COLO829 (cell line): ENCODE results near the gene ASB2.

Source experiments
- DNase-seq: peaks from one replicate; pipeline ENCODE4 v3.0.0; 2012; ENCODE audit warnings: low spot score

The ASB2 gene

DNA sequence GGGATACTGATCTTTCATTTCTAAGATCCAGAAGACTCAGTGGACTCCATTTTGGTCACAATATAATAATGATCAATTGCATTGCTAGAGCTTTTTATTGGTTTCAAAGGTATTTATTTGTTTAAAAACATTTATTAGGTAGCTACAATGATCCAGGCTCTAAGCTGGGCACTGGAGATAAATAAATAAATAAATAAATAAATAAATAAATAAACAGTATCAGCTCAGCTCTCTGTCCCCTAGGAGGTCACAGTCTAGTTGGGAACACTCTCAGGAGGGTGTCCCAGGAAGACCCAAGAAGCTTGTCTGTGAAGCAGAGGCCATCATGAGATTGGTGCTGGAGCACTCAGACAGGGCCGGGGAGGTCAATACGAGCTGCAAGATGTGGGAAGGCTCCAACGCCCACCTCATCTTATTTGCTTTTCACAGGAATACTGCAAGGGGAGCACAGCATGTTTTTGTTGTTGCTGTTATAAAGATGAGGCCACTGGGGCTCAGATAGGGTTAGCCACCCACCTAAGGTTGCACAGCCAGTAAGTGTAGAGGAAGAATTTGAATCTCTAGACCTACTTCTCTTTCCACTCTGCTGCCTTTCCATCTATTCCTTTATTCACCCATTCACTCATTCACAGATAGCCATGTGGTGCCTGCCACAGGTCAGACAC, 15.5 kb downstream of the ASB2 start:
- no peak for DNase-seq

- DNase-seq, result peak; percentile 9
Observed at GRCh38 chr14:93960108-93960475, 16.3 kb downstream of the ASB2 start.

DNA sequence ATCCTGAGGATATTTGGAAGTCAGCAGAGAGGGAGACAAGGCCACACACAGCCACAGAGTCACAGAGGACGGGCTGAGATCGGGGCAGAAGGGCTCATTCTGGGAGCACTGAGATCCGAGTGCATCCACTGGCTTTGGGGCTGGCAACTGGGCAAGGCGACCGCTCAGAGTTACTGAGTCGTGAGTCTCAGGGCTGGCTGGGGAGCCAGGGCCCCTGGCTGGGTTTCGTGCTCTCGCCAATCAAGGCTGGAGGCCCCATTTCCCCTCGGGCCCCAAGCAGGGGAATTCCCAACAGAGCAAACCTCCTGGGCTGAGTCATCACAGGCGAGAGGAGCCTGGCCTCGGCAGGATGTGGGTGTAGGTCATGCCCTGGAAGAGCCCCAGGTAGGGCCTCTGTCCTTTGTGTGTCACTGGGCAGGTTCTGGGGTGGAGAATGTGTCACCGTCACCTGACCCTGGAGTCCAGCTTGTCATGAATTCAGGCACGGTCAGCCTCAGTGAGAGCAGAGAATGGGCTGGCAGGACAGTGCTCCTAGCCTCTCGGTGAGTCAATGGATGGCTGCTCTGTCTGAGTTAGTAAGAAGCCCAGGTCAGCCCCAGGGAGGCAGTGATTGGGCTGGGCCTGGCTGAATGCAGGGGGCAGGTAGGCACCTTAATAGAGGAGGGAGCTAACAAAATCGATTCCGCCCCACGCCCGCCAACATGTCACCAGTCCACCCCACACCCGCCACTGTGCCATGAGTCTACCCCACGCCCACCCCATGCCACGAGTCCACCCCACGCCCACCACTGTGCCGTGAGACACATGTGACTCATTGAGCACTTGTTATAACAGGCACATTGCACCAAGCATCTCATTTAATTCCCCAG, 16.9 kb downstream of the ASB2 start:
- peak; percentile 91 for DNase-seq

- no peak for DNase-seq
Observed at GRCh38 chr14:93958567-93959238, 17.7 kb downstream of the ASB2 start.

DNA sequence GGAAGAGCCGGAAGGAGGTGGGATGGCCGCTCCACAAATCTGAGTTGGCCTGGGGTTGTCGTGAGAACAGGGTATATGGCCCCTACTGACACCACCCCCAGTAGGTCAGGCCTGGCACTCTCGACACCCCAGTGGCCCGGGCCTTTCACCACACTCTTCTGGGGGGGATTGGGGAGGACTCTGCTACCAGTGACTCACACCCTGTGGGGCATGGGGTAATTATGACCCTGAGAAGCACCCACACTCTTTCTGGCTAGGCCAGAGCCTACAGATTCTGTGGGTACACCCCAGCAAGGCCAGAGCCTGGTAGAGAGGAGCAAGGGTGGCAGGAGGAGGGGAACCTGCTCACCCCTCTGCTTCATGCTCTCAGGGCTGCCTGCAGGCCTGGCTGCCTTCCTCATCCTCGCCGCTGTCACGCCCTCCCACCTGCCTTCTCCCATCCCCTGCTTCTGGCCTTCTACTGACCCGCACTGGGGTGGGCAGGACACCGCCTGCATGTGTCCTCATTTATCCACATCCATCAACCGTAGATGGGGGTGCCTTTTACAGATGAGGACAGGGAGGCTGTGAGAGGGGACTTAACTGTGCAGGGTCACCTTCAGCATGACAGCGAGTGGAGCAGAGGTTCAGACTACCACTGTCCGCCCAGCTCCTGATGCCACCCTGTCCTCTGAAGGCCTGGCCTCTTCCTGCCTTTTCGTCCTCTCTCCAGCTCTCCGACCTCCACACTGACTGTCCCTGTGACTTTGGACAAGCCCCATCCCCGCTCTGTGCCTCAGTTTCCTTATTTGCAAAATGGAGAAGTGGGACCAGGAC, 18.4 kb downstream of the ASB2 start:
- no peak for DNase-seq

DNA sequence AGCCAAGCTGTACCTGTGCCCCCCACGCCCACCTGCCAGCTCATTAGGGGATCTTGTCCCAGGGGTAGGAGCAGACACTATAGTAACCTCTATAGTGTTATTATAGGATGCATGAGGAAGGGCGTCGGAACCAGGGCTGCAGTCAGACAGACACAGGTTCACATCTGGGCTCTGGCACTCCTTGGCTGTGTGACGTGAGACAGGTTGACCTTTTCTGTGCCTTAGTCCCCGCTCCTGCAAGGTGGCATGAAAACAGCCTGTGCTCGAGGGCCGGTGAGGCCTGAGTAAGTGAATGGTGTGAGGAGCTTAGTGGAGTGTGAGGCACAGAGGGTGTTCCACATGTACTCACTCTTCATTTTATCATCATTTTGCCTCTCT, 19.0 kb downstream of the ASB2 start:
- no peak for DNase-seq

DNA sequence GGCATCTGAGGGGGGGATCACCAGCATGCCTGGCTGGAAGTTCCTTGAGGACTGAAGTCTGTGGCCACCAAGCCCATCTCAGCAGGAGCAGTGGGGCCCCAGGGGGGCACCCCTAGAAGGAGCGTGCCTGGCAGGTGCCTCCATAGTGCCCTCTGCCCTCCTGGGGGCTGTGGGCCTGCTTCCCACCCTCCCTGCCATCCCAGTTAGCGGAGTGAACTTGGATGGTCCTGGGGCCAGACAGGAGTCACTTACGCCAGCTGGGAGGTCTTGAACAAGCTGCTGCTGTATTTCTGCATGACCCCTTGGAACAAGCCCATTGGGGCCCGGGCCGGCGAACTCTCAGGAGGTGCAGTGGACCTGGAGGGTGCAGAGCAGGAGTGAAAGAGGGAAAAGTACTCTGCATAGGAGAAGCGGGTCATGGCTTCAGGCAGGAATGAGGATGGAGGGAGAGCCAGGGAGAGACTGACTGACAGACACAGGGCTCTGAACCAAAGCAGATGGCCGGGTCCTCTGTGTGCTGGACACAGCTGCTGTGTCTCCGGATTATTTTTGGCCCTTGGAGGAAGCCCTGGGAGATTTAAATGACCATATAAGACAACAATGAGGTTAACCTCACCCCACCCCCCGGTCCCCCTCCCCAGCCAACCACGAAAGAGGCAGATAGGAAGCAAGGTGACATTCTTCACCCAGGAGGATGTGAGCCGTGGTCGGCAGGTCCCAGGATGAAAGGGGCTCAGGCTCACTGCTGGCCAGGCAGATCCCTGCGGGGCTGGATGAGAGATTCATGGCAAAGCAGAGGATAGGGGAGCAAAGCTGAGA, 19.6 kb downstream of the ASB2 start:
- DNase-seq, result no peak

- DNase-seq, result no peak
Observed at GRCh38 chr14:93955850-93956481, 20.4 kb downstream of the ASB2 start.

DNA sequence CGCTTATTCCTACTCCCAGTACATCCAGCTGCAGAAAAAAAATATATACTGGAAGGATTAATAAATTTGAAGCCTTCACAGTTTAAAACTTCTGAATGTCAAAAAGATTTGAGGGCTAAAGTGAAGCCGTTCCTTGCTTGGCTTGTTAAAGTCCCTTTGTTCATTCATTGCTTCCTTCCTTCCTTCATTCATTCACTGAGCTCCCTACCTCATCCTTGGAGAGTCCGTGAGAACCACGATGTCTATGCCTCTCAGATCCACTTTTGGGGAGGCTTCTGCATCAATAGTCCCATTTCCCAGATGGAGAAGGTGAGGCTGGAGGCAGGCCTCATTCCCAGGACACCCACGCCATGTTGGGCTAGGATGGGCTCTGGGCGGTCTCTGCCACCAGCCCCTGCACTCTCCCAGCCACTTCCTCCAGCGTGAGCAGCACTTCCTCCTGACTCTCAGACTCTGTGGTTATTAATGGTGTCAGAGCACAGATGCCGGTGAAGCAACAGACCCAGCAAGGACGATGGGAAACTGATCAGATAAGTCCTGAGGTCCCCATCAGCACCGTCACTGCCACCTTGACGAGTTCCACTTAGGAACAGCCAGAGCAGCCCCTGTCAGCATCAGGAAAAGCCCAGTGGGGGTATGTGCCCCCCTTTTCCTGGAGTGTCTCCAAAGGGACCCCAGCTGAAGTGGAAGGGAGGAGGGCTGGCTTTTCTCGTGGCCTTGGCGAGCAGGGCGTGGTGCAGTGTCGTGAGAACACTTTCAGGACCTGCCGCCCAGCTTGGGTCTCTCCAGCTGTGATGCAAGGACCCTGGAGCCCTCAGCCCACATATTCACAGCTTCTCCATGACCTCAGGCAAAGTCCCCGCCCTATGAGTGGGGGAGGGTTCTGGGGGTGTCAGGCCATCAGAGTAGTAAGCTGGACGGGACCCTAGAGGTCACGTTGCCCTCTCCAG, 21.2 kb downstream of the ASB2 start:
- DNase-seq, result no peak

DNA sequence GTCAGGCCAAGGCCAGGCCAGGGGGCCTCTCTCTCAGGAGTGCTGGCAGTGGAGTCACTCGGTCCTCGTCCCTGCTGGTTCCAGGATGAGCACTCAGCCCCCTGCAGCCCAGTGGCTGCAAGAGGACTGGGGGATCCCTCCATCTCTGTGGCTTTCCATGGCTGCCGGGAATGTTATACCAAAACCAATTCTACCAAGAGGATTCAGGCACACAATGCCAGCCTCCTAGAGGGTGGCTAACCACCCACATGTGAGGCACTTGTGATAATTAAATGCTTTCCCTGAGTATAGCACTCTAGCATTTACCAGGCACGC, 21.9 kb downstream of the ASB2 start:
- no peak for DNase-seq

GRCh38 chr14:93953739-93954515, 22.4 kb downstream of the ASB2 start:
- DNase-seq, result no peak

GRCh38 chr14:93953263-93953662, 23.1 kb downstream of the ASB2 start:
- no peak for DNase-seq

- no peak for DNase-seq
Observed at GRCh38 chr14:93952829-93953228, 23.5 kb downstream of the ASB2 start.

- DNase-seq, result no peak
Observed at GRCh38 chr14:93951635-93952540, 24.5 kb downstream of the ASB2 start.

GRCh38 chr14:93950948-93951634, 25.3 kb downstream of the ASB2 start:
- no peak for DNase-seq

GRCh38 chr14:93949511-93950075, 26.8 kb downstream of the ASB2 start:
- no peak for DNase-seq

GRCh38 chr14:93947282-93947681, 29.1 kb downstream of the ASB2 start:
- DNase-seq, result no peak
